Right lobe of liver (tissue), 6 donors: ENCODE data around the gene ADAMTS4. TPM values are rescaled to one million over a fixed set of nuclear protein-coding genes. Genes with fewer than 3 reads are reported as not detected.

ENCODE experiments used
- ATAC-seq, 4 donors: fragments of 200-7000 bp; cut with Tn5 transposase; one replicate each; pipeline ENCODE4 v1.9.1; 2020; ENCODE audit warnings: mild to moderate bottlenecking in 4 of 4, moderate library complexity in 4 of 4
- DNase-seq, 3 donors: peaks; one replicate each; pipeline ENCODE4 v3.0.0-alpha.2; 2020
- H3K27ac ChIP-seq, 3 donors: fragments of 200-600 bp; one replicate each; pipeline ENCODE4 v1.8.0; 2022
- H3K27me3 ChIP-seq, 2 donors: fragments of 200-600 bp; one replicate each; pipeline ENCODE4 v1.8.0; 2022
- H3K36me3 ChIP-seq, 4 donors: fragments of 200-600 bp; sonication (generic) in 1 of 4; one replicate each; pipeline versions ENCODE4 v1.5.1 to v1.8.0; 2017 to 2022; ENCODE audit warnings: control low read depth in 1 of 4
- H3K4me1 ChIP-seq, 4 donors: fragments of 200-600 bp; sonication (generic) in 1 of 4; one replicate each; pipeline versions ENCODE4 v1.5.1 to v1.8.0; 2017 to 2022; ENCODE audit warnings: control low read depth in 1 of 4
- H3K4me3 ChIP-seq, 3 donors: fragments of 200-600 bp; one replicate each; pipeline ENCODE4 v1.8.0; 2022
- H3K9me3 ChIP-seq, 4 donors: fragments of 200-600 bp; sonication (generic) in 1 of 4; one replicate each; pipeline versions ENCODE4 v1.5.1 to v1.8.0; 2017 to 2022; ENCODE audit warnings: control low read depth in 1 of 4
- POLR2A ChIP-seq: fragments of 450-650 bp; IDR thresholded peaks from one replicate; pipeline ENCODE4 v1.6.1; 2017; ENCODE audit warnings: antibody characterized with exemption, mild to moderate bottlenecking
- WGBS: methylation state at CpG from one replicate; pipeline ENCODE4 v1.1.6; 2018; ENCODE audit warnings: low coverage, low lambda C conversion rate; ENCODE audit not compliant: insufficient coverage; ENCODE audit errors: missing lambda C conversion rate; 5-methylcytosine and 5-hydroxymethylcytosine counted together
- intact Hi-C, 2 donors: fragments of 100-400 bp; cut with DNase I; formaldehyde crosslinking; loops; one replicate each; pipeline versions ENCODE4 v1.11.2 to v1.14.1; 2022
- total RNA-seq, 6 experiments: library from RNA; depleted of rRNA in 2 of 6; stranded (reverse); fragments of >200 nt in 2 of 6; fragmentation: NEBNext Ultra II Directional in 3 of 6; extraction: Animal tissue kit (Norgen Biotek cat#: 25700) in 3 of 6; gene quantifications; one replicate each; pipeline versions ENCODE4 v1.1.0 to v1.2.4, GENCODE V29; 2016 to 2023
- TF ChIP-seq, protein P1 (sequence below), 4 donors: fragments of 200-600 bp in 3 of 4; fragments of 450-650 bp in 1 of 4; IDR thresholded peaks; one replicate each; pipeline versions ENCODE4 v1.5.1 to v1.8.0; 2016 to 2022; ENCODE audit warnings: antibody characterized with exemption in 4 of 4, mild to moderate bottlenecking in 2 of 4
- donor health status: DM: no; HTN: yes; CAD: no.
- donor health status: DM: no; HTN: no; CAD: no.
- donor health status: DM: no; HTN: no; CAD: no.
- donor health status: DM: no; HTN: yes; CAD: no.
- donor health status: DM: no; HTN: yes; CAD: no.

The ADAMTS4 gene
- total RNA-seq, 6 experiments from 2014 or later: 0.29 to 11.0 (median 2.1) TPM

DNA sequence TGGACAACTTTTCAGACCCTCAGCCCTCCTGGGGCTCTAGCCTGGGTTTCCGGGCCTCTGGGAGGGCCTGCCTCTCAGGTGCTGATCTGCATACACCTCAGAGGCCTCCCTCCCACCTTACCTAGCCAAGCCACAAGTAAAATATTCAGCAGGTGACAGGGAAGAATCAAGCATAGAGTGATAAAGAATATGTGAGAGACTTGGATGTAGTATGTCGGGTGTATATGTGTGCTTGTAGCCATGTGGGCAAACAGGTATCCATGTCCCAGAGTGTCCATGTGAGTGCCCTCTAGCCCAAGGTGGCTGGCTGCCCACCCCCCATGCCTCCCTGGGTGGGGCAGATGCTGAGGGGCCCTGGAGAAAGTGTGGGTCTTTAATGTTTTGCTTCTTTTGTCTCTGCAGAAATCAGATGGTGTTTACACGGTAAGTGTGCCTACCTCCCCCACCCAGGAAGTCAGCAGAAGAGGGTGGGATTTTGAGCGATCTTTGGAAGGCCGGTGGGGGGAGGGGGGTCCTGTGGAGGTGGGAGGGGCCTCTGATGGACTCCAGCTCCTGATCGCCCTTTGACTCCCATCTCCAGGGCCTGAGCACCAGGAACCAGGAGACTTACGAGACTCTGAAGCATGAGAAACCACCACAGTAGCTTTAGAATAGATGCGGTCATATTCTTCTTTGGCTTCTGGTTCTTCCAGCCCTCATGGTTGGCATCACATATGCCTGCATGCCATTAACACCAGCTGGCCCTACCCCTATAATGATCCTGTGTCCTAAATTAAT lies 19.6 kb upstream of the ADAMTS4 start:
- WGBS: 24% methylated on average over 3 of the region's 8 CpGs
- TF ChIP-seq POLR2A: peak; percentile 11
- TF ChIP-seq, protein P1, sequence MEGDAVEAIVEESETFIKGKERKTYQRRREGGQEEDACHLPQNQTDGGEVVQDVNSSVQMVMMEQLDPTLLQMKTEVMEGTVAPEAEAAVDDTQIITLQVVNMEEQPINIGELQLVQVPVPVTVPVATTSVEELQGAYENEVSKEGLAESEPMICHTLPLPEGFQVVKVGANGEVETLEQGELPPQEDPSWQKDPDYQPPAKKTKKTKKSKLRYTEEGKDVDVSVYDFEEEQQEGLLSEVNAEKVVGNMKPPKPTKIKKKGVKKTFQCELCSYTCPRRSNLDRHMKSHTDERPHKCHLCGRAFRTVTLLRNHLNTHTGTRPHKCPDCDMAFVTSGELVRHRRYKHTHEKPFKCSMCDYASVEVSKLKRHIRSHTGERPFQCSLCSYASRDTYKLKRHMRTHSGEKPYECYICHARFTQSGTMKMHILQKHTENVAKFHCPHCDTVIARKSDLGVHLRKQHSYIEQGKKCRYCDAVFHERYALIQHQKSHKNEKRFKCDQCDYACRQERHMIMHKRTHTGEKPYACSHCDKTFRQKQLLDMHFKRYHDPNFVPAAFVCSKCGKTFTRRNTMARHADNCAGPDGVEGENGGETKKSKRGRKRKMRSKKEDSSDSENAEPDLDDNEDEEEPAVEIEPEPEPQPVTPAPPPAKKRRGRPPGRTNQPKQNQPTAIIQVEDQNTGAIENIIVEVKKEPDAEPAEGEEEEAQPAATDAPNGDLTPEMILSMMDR (IDR thresholded peaks at IDR 0.05): no peak
- no peaks in the 10 kb centered on the region for H3K27me3 ChIP-seq
- ATAC-seq (peak in 2 of 4 donors; percentile 0 to 11), DNase-seq (no peak)
- H3K4me3 ChIP-seq: no peak overlapping the region
- peaks cover 0 to 13% (median 4%) of the 10 kb centered on the region in 4 donors for H3K36me3 ChIP-seq
- intact Hi-C loops: no loop called here
- H3K9me3 ChIP-seq: no peaks in the 10 kb centered on the region
- H3K27ac ChIP-seq: peak overlapping the region; percentile 6 to 93 (median 90)
- peaks cover 0 to 53% (median 8%) of the 10 kb centered on the region in 4 donors for H3K4me1 ChIP-seq

DNA sequence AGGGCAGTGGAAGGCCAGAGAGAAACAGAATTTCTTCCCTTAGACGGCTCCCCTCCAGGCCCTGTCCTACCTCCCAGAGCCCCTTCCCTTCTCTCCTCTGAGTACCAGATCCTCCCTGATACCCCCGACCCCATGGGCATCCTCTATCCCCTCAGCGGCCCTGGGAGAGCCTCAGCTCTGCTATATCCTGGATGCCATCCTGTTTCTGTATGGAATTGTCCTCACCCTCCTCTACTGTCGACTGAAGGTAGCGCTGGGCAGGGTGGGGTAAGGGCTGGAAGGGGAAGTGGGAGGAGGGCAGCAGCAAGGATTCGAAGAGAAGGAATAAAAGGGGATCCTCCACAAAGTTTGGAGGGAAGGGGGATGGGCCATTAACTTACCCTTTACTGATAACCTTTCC lies 19.0 kb upstream of the ADAMTS4 start:
- intact Hi-C loops: no loop called here
- peak overlapping the region in 1 of 3 donors; percentile 31 for H3K4me3 ChIP-seq
- H3K9me3 ChIP-seq: no peaks in the 10 kb centered on the region
- no peaks in the 10 kb centered on the region for H3K27me3 ChIP-seq
- H3K27ac ChIP-seq: peak overlapping the region; percentile 66 to 93 (median 90)
- no peak for DNase-seq
- peaks cover 0 to 51% (median 8%) of the 10 kb centered on the region in 4 donors for H3K4me1 ChIP-seq
- no peak for ATAC-seq
- TF ChIP-seq, protein P1 (IDR thresholded peaks at IDR 0.05): no peak
- no peak for TF ChIP-seq POLR2A
- peaks cover 0 to 19% (median 11%) of the 10 kb centered on the region in 4 donors for H3K36me3 ChIP-seq
- 50% methylated on average over 3 of the region's 6 CpGs for WGBS

DNA sequence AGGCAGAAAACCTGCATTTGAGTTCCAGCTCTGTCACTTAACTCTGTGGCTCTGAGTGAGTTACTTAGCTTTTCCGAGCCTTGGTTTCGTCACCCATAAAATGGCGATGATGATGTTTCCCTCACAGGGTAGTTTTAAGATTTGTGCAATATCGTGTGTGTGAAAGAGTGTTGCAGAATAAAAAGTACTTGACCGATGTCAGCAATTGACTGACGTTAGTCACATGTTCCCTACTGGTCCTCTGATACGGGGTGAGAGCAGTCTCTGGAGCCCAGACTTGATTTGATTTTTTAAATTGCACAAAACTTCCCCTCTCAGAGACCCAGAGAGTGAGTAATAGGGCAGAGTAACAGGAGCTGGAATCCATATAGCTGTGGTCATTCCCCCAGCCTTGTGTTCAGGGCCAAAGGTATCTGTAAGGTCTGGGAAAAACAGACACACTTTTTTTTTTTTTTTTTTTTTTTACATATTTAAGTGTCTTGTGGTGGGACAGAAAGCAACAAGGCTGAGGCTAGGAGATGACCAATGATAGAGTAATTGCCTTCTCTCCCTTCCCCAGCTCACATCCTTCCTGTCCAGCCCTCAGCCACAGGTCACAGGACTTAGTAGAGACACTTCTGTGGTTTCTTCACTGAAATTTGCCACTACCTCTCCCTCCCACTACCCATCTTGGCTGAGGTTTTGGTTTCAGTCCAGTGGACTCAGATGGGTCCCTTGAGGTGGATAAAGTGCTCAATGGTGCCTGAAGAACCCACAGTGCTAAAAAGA lies 18.3 kb upstream of the ADAMTS4 start:
- intact Hi-C loops: no loop called here
- Histone ChIP-seq H3K4me1 (peaks cover 0 to 51% (median 8%) of the 10 kb centered on the region in 4 donors), H3K9me3 (no peaks in the 10 kb centered on the region), H3K27ac (peak overlapping the region; percentile 66 to 93 (median 90)), H3K36me3 (peaks cover 0 to 26% (median 13%) of the 10 kb centered on the region in 4 donors), H3K27me3 (no peaks in the 10 kb centered on the region), H3K4me3 (peak overlapping the region in 2 of 3 donors; percentile 3 to 31)
- TF ChIP-seq, protein P1 (IDR thresholded peaks at IDR 0.05): no peak
- peak; percentile 76 for TF ChIP-seq POLR2A
- DNase-seq: no peak
- 3% methylated on average over 4 of the region's 7 CpGs for WGBS
- ATAC-seq: peak; percentile 43 to 66 (median 60)

DNA sequence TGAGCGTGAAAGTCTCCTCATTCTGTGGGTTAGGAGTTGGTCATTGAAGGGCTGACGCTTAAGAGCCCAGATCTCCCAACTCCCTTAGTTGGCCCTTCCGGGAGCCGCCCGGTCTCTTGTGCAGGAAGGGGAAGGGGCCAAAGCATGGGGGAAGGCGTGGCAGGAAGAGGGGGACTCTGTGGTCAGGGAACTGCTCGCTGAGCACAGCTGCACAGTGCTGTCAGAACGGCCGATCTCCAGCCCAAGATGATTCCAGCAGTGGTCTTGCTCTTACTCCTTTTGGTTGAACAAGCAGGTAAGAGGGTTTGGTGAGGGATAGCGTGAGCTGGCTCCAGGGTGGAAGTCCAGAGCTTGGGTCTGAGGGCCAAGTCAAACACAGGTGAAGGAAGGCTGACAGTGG lies 16.2 kb upstream of the ADAMTS4 start, which contains the start of gene FCER1G:
TSS of gene FCER1G (plus strand) at position 220 of the 400 bp plus-strand sequence. CDS start at position 247, 27 bp downstream.
- WGBS: 54% methylated on average over 6 of the region's 10 CpGs
- peaks cover 0 to 42% (median 5%) of the 10 kb centered on the region in 4 donors for H3K4me1 ChIP-seq
- intact Hi-C loops: no loop called here
- H3K27ac ChIP-seq: peak within 1 kb of the TSS; percentile 30 to 79 (median 63)
- no peaks in the 10 kb centered on the region for H3K27me3 ChIP-seq
- DNase-seq (peak in 2 of 3 donors; percentile 67 to 76), ATAC-seq (peak; percentile 5 to 57 (median 26))
- no peaks in the 10 kb centered on the region for H3K9me3 ChIP-seq
- H3K4me3 ChIP-seq: peak within 1 kb of the TSS; percentile 14 to 38 (median 21)
- TF ChIP-seq POLR2A: peak; percentile 66
- TF ChIP-seq, protein P1 (IDR thresholded peaks at IDR 0.05): no peak
- H3K36me3 ChIP-seq: peaks cover 0 to 45% (median 23%) of the 10 kb centered on the region in 4 donors
